Activated naive CD4-positive, alpha-beta T cell treated with anti-CD3 and anti-CD28 coated beads, Interleukin-2, amount 50 U/mL, for 16 hours (primary cell): ENCODE measurements around the gene LRRC14B.
"Not testable (repeated sequence)": the region's sequence is repeated elsewhere in the genome, so short reads cannot be mapped to it uniquely, and the experiment has no call there.

ENCODE experiments used
- DNase-seq: peaks from one replicate; pipeline ENCODE4 v3.0.0-alpha.2; 2020

The LRRC14B gene

DNA sequence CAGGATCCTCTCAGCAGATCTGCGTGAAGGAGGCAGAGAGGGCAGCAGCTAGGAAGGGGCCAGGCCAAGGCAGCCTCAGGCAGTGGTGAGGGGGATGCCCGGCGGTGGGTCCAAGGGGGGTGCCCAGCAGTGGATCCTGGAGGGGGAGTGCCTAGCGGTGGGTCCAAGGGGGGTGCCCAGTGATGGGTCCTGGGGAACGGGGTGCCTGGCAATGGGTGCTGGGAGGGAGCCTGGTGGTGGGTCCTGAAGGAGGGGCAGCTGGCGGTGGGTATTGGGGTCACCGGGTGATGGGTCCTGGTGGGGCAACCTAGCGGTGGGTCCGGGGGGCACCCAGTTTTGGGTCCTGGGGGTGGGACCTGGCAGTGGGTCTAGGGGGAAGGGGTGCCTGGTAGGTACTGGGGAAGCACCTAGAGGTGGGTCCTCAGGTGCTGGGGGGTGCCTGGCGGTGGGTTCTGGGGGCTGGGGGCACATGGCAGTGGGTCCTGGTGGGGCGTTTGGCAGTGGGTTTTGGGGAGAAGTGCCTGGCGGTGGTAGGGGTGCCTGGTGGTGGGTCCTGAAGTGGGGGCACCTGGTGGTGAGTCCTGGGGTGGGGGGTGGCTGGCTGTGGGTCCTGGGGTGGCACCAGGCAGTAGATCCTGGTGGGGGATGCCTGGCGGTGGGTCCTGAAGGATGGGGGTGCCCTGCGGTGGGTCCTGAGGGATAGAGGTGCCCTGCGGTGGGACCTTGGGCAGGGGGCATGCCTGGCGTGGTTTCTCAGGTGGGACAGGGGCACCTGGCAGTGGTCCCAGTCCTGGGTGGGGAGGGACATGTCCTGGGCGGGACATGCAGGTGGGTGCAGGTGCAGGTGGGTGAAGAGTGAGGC is 1.9 kb downstream of the LRRC14B start:
- DNase-seq = no peak

DNA sequence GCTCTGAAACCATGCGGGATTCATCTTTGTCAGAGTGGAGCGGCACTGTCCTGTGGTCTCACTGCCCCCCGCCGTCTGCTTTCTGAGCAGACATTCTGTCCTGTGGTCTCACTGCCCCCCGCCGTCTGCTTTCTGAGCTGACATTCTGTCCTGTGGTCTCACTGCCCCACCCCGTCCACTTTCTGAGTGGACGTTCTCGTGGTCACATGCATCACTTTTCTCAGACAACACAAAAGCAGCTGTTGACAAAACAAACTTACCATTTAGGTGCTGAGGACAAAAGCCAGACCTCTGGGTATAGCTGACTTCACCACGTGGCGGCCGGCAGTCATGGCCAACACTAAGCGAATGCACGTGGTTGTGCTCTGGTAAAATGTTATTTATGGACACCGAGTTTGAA is 2.8 kb downstream of the LRRC14B start:
- DNase-seq = no peak

DNA sequence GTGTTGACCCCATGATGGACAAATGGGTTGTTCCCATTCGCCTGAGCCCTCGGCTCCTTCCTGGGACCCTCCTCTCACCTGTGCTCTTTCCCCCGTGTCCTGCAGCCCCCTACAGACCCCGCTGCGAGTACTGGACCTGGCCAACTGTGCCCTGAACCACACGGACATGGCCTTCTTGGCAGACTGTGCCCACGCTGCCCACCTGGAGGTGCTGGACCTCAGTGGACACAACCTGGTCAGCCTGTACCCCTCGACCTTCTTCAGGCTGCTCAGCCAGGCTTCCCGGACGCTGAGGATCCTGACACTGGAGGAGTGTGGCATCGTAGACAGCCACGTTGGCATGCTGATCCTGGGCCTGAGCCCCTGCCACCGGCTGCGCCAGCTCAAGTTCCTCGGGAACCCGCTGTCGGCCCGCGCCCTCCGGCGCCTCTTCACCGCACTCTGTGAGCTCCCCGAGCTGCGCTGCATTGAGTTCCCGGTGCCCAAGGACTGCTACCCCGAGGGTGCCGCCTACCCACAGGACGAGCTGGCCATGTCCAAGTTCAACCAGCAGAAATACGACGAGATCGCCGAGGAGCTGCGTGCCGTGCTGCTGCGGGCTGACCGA is 3.4 kb downstream of the LRRC14B start:
- DNase-seq = no peak

DNA sequence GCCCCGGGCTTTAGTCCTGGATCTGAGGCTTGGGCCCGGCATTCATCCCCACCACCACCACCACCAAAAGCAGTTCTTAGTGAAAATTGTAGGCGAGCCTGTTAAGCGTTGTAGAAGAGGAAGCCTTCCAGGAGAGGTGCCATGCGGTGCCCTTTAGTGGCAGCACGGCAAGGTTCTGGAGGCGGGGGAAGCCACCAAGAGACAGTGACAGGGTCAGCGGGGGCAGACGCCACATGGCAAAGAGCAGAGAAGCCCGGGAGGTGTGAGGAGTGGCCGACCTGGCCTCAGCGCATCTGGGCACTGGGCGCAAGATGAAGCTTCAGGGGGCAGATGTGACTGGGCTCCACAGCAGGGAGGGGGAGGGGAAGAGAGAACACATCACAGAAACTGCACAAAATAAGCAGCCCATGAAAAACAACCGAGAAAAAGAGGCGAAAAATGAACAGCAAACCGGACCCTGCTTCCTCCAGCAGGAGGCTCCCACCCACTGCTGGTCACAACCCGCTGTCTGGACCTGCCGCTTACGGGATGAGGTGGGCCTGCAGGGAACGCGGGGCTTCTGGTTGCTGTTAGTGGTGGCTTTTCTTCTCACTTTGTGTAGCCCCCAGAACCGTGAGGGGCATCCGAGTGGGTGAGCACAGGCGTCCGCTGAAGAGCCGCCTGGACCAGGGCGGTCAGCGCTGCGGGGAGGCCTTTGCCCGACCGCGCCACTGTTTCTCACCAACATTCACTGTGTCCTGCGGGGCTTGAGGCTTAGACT is 4.3 kb downstream of the LRRC14B start:
- DNase-seq = no peak

DNA sequence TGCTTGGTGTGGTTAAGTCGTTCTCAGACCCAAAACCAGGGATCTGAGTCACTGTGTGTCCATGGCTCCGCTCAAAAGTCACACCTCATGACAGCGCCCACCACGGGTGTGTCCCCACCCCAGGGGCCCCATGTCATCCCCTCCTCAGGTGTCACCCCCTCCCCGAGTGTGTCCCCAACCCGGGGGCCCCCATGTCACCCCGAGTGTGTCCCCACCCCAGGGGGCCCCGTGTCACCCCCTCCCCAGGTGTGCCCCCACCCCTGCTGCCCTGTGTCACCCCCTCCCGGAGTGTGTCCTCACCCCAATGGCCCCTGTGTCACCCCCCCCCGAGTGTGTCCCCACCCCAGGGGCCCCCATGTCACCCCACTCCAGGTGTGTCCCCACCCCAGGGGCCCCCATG is 5.1 kb downstream of the LRRC14B start:
- no peak for DNase-seq

DNA sequence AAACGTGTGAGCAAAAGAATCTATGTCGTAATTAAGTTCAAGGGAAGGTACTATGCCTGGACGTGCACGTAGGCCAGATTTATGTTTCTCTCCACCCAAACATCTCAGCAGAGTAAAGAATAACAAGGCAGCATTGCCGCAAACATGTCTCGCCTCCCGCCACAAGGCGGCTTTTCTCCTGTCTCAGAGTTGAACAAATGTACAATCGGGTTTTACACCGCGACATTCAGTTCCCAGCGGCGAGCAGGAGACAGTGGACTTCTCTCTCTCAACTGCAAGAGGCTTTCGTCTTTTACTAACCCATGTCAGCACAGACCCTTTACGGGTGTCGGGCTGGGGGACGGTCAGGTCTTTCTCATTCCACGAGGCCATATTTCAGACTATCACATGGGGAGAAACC is 5.7 kb downstream of the LRRC14B start:
- not testable (repeated sequence) for DNase-seq

DNA sequence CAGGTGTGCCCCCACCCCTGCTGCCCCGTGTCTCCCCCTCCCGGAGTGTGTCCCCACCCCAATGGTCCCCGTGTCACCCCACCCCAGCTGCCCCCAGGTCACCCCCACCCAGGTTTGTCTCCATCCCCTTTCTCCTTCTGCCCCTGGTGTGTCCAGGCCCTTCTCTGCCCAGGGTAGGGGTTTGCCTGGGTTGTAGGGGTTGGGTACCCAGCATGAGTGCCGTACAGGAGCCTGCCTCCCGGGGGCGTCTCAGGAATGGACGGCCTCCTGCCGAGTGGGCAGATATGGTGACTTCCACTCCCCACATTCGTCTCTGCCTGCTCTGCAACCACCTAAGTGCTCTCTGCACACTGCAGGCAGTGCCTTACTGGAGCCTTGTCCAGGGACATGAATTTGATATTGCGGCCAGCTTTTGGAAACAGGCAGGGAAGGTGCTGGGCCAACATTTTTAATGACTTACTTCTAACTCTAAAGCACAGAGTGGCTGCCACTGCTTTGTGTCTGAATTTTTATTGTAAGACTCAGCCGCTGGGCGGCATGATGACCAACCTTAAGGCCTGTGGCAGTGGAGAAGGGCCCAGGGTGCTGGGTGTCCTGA is 6.7 kb downstream of the LRRC14B start:
- no peak for DNase-seq

DNA sequence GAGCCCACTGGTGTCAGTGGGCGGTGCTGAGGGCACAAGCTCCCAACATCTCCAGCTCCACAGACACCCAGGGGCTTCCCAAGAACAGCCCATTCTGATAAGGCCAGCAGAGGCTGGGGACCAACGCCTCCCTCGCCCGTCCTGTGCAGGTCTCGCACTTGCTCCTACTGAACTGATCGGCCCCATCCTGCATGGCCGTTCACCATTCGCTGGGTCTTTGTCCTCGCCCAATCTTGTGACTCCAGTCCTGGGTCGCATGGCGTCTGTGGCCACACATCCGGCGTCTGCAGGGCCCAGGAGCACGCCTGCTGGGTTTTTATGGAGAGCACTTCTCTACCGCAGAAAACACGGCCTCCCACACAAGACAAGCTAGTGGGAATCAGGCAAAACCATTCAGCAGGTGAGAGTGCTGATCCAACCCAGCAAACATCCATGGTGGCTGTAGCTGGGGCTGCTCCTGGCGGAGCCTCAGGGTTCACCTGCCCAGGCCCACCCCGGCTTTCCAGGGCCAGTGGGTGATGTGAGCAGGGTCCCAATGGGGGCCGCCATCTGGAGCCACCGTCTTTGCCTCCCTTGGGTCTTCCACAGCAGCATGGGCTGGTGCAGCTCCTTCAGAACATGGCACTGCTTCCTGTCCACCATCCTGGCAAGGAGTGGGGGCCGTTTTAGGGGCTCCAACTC is 7.4 kb downstream of the LRRC14B start:
- no peak for DNase-seq

DNA sequence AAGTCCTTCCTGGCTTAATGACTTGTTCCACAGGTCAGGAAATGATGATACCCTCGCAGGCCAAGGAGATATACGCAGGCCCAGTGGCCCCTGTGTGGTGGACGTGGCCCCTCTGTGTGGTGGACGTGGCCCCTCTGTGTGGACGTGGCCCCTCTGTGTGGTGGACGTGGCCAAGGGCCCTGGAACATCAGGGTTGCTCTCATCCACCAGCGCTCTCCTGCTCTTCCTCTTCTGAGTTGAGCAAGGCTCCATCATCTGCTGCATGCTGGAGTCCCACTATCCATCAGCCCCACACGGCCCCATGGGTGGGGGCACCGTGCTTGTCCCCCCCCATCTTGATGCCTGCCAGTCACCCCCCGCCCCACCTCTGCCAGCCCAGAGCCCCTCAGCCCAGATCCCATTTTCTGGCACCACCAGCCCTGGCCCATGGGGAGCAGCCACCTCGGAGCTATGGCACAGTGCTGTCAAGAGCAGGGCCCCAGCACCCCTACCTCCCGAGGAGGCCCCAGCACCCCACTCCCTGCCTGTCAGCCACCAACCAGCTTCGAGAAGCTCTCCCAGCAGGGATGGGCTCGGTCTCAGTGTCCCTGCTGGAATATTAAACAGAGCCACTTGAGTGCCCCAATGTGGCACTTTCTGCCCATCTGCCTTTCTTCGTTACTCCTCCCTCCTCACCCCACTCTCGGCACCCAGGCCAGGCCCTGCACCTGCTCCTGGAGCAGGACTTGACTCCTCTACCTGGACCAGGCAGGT is 8.1 kb downstream of the LRRC14B start:
- DNase-seq = no peak

DNA sequence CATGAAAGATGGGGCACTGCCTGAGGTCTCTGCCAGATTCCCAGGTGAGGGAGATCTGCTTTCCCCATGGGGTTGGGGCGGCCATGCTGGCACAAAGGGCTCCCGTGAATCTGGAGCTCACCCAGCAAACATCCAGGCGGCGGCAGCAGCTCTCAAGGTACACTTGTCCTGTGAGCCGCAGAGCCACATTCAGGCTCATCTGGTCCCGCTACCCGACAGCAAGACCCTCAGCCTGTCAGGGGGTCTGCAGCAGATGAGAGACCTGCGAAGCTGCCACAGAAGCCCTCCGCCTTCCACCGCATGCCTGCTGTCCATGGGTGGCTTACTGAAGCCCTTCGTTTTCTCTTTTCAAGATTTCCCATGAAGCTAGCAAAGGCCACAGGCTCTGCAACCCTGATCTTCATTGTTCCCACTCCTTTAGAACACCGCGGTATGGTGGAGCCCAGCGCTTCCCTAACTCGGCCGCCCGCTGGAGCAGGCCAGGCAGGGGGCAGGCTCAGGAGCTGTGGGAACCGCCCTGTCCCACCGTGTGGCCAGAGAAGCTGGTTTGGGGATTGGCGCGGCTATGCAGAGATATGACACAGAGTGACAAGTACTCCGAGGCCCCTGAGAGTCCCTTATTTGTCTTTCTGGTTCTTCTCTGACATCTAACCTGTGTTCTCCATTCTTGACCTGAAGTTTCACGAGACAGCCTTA is 8.8 kb downstream of the LRRC14B start:
- no peak for DNase-seq

DNA sequence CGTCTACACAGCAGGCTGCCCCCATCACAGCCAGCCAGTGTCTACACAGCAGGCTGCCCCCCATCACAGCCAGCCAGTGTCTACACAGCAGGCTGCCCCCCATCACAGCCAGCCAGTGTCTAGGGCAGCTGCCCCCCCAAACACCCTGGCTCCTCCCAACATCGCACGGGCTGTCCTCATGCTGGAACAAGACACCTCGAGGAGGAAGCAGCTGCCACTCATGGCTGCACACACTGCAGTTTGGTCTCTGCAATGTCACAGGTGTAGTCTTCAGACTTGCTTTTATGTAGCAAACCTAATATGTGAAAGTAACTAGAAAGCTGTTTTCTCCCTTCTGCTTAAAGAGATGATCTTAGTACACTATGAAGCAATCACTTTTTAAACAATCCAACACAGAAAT is 9.7 kb downstream of the LRRC14B start:
- no peak for DNase-seq

DNA sequence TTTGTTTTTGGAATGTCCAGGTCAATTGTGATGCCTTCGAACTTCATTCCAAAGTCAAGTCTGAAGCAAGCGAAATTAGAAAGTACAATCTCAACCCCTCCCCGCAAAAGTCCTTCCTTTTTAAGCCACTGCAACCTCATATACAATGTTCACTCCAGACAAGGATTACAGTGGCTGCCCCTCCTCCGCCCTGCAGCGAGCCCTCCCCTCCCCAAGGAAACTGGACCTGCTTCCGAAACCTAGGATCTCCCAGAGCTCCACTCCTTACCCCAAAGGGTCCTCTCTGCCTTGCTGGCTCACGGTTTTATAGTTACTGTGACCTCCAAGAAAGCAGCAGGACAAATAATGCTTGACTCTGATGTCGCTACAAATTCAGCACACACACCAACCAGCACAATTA is 10.4 kb downstream of the LRRC14B start:
- no peak for DNase-seq

DNA sequence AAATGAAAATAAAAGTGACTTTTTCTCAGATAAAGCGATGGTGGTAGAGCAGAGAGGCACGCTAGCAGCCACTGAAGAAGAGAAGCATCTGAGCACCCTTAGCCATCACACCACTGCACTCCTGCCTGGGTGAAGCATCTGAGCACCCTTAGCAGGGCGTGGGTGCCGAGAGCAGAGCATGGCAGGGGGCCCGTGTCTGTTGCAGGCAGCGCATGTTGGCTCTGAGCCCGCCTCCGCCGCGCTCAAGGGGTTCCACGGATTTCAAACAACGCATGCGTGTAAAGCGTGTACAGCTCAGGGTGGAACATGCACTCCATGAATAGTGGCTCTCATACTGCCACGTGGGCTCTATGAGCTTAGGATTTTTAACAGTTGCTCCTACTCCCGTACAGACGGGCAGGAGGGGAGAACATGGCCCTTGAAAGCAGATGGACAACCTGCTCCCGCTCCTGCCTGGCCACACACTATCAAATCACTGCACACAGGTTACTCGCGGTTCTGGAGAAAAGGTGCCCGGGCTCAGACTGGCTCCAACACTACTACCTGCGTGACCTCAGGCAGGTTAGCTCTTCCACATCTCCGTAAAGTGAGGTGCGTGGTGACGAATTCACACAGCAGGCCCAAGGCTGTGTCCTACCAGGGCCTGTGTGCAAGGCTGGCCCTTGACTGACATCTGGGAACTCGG is 12.1 kb downstream of the LRRC14B start:
- DNase-seq = no peak

DNA sequence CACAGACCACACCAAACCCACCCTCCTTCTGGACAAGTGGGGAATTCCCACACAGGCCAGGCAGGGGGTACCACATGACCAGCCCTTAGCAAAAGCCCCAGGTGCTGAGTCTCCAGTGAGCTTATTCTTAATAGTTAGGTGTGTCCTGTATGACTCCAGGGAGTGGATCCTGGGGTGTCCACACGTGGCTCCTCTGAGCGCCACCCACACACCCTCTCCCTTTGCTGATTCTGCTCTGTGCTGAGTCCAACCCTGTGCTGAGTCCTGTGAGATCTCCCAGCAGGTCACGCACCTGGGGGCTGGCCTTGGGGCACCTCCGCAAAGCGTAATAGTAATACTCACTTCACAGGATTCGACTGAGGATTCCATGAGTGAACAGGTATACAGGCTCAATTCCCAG is 12.7 kb downstream of the LRRC14B start:
- no peak for DNase-seq

DNA sequence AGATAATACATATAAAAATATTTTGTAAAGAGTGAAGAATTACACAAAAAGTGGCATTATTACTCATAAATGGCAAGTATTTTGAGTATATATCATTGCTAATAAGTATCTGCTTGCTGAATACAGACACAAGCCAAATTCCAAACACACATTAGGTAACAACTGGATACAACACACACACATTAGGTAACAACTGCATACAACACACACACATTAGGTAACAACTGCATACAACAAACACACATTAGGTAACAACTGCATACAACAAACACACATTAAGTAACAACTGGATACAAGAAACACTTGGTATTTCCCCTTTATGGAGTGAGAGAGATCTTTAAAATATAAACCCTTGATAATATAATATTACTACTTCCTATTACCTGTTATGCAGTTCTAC is 13.2 kb downstream of the LRRC14B start:
- no peak for DNase-seq

DNA sequence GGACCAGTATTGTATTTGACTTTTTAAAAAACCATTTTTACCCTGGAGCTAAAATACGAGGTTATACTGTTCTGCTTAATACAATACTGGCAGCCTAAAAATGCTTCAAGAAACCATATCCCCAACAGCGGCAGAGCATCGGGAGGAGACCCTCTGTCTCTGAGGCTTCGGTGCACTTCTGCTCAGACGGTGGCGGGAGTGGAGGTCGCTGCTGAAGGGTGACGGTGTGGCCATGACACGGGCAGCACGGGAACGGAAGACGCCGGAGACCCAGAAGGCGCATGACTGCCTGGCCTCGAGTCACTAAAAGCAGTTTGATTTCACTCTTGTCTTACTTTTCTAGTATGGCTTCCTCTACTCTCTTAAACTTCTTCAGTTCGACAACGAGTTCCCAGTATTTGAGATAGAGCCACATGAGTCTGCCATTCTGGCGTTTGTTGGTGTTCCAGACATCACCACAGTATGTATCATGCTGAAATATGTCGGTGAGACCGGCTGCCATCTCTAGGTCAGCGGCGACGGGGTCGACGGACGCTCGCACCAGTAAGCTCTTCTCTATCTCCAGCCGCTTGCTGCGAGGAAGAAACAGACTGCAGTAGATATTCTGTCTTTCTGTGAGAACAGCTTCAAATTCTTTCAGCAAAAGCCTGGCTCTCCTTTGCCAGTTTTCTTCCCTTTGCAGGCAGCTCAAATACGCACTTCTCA is 13.8 kb downstream of the LRRC14B start:
- no peak for DNase-seq

DNA sequence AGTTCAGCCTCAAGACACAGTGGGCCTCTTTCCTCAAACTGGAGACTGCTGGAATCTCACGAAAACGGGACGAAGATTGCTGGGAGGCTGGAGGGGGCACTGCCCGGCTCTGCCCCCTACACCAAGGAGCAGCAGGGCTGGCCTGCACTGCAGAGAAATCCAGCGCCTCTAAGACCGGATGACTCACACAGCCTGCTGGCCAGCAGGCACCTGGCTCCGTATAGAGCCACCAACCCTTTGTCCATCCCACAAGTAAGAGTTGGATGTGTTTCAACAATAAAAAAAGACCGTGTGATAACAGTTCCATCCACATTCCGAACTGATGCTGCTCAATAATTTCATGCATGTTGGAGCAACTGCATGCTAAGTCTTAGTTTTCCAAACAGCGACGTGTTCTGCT is 15.1 kb downstream of the LRRC14B start:
- DNase-seq = no peak

DNA sequence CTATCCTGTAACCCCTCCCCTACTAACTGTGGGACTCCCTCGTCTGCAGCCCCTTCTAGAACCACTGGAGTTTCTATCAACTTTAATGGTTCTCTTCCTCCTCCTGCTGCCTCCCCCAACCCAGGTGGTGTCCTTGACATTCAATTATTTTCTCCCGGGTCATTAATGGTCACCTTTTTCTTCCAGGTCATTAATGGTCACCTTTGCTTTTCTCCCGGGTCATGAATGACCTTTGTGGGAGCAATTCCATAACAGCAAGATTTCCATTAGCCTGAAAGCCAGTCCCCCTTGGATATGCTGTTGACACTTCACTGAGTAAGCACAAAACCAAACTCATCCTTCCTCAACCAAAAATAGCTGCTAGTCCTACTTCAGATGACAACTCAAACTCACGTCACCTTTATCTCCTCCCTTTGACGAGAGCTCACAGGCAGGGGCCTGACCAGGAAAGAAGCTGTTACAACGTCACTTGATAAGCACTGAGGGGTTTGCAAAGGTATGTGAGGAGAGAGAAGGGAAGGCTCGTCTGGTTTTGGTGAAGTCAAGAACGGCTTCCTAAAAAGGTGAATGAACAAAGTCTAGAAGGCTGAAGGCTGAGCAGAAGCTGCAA is 15.7 kb downstream of the LRRC14B start:
- DNase-seq = no peak

DNA sequence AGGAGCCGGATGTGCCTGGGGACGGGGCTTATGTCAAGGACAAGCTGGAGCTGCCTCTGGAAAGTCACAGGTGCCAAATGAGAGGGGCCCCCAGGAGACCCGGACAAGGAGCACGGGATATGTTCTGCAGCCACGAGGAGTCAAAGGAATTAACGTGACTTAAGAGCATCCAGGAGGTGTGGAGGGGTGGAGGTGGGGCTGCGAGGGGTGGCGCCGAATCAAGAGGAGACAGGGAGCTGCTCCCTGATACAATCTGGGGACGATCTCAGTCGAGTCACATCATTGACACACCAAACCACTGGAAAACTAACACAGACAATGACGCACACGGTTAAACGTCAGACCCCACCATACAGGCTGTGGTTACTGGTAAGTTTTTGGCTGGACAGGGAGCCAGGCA is 16.3 kb downstream of the LRRC14B start:
- no peak for DNase-seq
